Progenitor cell of endocrine pancreas (in vitro differentiated cells): ENCODE measurements around the gene CPNE2. TPM values are rescaled to one million over a fixed set of nuclear protein-coding genes. Genes with fewer than 3 reads are reported as not detected.
"Not testable (repeated sequence)": the region's sequence is repeated elsewhere in the genome, so short reads cannot be mapped to it uniquely, and the experiment has no call there.

Source experiments
- DNase-seq: peaks from one replicate; pipeline ENCODE4 v3.0.0; 2021; ENCODE audit warnings: low spot score; ENCODE audit not compliant: unreplicated experiment
- H3K27ac Mint-ChIP-seq: 2 replicates; pipeline ENCODE4 v1.8.0; 2021; ENCODE audit warnings: mild to moderate bottlenecking, moderate library complexity, mixed read lengths
- H3K27me3 Mint-ChIP-seq: 2 replicates; pipeline ENCODE4 v1.8.0; 2021; ENCODE audit warnings: mixed read lengths
- H3K36me3 Mint-ChIP-seq: 2 replicates; pipeline ENCODE4 v1.8.0; 2022; ENCODE audit warnings: mixed read lengths; ENCODE audit not compliant: insufficient read depth
- H3K4me1 Mint-ChIP-seq: 2 replicates; pipeline ENCODE4 v1.8.0; 2021; ENCODE audit warnings: low read depth, mixed read lengths
- H3K4me3 Mint-ChIP-seq: 2 replicates; pipeline ENCODE4 v1.8.0; 2021; ENCODE audit warnings: low read depth, mild to moderate bottlenecking, moderate library complexity, mixed read lengths
- H3K9me3 Mint-ChIP-seq: 2 replicates; pipeline ENCODE4 v1.8.0; 2021; ENCODE audit warnings: low read depth, mixed read lengths
- total RNA-seq: library from RNA; stranded (reverse); gene quantifications from 2 replicates; pipeline ENCODE4 v1.2.1, GENCODE V29; 2021
- TF ChIP-seq, protein P1 (sequence below): fragments of 200-600 bp; sonication (generic); IDR thresholded peaks from one replicate; pipeline ENCODE4 v1.5.0; 2021; ENCODE audit warnings: antibody characterized with exemption, mild to moderate bottlenecking; ENCODE audit not compliant: unreplicated experiment

Gene CPNE2
- total RNA-seq, 1 donor from 2014 or later = 6.7 TPM

DNA sequence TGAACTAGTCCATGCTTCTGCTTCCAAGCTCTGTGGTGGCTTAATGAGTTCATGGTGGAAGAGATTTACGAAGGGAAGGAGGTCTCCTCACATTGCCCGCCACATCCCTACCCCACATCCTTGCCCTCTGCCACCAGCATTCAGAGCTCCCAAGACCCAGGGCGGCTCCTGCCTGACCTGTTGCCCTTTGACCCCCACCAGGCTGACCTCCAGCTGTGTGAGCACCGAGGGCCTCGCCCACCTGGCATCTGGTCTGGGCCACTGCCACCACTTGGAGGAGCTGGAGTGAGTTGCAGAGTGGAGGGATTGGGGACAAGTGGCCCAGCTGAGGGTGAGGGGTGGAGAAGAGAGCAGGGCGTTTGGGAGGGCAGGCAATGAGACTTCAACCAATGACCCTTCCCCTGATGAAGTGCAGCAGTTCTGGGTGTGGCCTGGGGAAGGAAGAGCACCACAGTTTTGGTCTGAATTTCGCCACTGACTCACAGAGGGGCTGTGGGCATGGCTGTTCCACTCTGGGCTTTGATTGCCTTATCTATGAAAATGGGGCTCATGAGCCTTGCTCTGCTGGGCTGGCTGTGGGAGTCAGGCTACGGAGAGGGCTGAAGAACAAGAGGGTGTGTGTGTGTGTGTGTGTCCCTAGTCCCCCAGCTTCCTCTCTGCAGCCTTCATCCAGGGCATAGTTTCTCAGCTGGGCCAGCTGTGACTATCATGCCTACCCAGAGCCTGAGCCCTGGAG, 22.6 kb upstream of the CPNE2 start:
- Mint-ChIP-seq H3K9me3 (no peaks in the 10 kb centered on the region), H3K27ac (no peak overlapping the region), H3K27me3 (peaks cover 19% of the 10 kb centered on the region), H3K36me3 (no peaks in the 10 kb centered on the region), H3K4me1 (no peaks in the 10 kb centered on the region), H3K4me3 (no peak overlapping the region)
- no peak for DNase-seq
- TF ChIP-seq, protein P1, sequence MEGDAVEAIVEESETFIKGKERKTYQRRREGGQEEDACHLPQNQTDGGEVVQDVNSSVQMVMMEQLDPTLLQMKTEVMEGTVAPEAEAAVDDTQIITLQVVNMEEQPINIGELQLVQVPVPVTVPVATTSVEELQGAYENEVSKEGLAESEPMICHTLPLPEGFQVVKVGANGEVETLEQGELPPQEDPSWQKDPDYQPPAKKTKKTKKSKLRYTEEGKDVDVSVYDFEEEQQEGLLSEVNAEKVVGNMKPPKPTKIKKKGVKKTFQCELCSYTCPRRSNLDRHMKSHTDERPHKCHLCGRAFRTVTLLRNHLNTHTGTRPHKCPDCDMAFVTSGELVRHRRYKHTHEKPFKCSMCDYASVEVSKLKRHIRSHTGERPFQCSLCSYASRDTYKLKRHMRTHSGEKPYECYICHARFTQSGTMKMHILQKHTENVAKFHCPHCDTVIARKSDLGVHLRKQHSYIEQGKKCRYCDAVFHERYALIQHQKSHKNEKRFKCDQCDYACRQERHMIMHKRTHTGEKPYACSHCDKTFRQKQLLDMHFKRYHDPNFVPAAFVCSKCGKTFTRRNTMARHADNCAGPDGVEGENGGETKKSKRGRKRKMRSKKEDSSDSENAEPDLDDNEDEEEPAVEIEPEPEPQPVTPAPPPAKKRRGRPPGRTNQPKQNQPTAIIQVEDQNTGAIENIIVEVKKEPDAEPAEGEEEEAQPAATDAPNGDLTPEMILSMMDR = no peak

GRCh38 chr16:57070424-57070823, 22.0 kb upstream of the CPNE2 start:
- Mint-ChIP-seq H3K36me3 (no peaks in the 10 kb centered on the region), H3K4me1 (no peaks in the 10 kb centered on the region), H3K27ac (no peak overlapping the region), H3K27me3 (peaks cover 19% of the 10 kb centered on the region), H3K9me3 (no peaks in the 10 kb centered on the region), H3K4me3 (no peak overlapping the region)
- DNase-seq = no peak
- TF ChIP-seq, protein P1 = no peak

DNA sequence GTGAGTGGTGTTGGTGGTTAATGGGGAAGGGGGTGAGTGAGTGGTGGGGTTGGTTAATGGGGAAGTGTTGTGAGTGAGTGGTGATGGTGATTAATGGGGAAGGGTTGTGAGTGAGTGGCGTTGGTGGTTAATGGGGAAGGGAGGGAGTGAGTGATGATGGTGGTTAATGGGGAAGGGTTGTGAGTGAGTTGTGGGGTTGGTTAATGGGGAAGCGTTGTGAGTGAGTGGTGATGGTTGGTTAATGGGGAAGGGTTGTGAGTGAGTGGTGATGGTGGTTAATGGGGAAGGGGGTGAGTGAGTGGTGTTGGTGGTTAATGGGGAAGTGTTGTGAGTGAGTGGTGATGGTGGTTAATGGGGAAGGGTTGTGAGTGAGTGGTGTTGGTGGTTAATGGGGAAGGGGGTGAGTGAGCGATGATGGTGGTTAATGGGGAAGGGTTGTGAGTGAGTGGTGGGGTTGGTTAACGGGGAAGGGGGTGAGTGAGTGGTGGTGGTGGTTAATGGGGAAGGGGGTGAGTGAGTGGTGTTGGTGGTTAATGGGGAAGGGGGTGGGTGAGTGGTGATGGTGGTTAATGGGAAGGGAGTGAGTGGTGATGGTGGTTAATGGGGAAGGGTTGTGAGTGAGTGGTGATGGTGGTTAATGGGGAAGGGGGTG, 21.2 kb upstream of the CPNE2 start:
- not testable (repeated sequence) for H3K4me3 Mint-ChIP-seq, DNase-seq, H3K36me3 Mint-ChIP-seq, H3K27ac Mint-ChIP-seq, H3K4me1 Mint-ChIP-seq, H3K9me3 Mint-ChIP-seq
- peaks cover 19% of the 10 kb centered on the region for H3K27me3 Mint-ChIP-seq

DNA sequence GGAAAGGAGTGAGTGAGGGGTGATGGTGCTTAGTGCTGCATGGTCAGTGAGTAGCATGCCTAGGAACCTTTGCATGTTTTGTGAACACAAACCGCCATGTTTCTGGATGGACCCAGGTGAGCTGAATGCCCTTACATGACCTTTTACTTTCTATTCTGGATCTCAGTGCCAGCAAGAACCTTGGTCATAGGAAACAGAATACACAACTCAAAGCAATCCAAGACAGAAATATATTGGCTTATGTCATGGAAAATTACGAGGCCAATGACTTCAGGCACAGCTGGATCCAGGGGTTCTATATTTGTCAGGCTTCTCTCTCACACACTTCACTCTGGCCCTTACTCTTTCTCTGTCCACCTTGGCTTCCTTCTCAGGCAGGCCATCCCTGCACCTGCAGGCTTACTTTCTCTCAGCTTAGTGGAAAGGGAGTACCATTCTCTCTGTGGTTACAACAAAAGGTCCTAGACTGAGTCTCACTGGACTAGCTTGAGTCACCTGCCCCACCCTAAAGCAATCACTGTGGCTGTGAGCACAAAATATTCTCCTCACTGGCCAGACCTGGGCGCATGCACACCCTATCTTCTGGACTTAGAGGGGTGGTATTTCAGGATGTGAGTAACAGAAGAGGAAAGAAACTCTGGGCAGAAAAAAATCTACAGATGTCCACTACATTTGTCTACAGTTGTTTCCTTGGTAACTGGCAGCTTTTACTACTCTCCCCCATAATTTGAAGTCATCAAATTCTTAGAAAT, 20.4 kb upstream of the CPNE2 start:
- H3K27ac Mint-ChIP-seq = no peak overlapping the region
- no peaks in the 10 kb centered on the region for H3K9me3 Mint-ChIP-seq
- TF ChIP-seq, protein P1 = no peak
- no peaks in the 10 kb centered on the region for H3K36me3 Mint-ChIP-seq
- no peaks in the 10 kb centered on the region for H3K4me1 Mint-ChIP-seq
- no peak overlapping the region for H3K4me3 Mint-ChIP-seq
- DNase-seq = no peak
- H3K27me3 Mint-ChIP-seq = peaks cover 20% of the 10 kb centered on the region

DNA sequence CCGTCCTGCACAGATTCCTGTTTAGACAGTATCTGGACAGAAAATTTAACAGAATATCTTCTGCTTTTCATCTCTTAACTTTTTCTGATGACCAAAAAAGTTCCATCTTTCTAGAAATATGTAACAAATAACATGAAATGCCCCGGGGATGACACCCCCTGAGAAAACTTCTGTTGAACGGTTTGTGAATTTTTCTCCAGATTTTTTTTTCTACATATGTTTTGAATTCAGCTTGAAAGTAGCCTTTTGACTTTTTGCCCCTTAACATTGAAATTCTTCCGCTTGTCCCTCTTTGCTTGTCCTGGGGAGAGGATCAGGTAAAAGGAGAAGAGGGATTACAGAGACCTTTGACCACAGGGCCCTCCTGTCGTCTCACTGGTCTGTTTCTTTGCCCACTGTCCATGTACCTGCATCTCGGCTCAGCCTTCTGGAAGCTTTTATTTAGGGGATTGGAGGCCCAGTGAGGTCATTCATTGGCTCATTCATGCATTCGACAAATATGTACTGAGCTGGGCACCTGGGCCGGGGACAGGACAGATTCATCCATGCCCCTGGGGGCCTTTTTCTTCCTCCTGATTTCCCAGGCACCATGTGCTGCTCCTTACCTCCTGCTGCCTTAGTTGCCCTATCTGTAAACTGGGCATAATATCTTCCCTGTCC, 19.6 kb upstream of the CPNE2 start:
- Mint-ChIP-seq H3K27ac (no peak overlapping the region), H3K36me3 (no peaks in the 10 kb centered on the region), H3K9me3 (no peaks in the 10 kb centered on the region), H3K27me3 (peaks cover 17% of the 10 kb centered on the region), H3K4me3 (no peak overlapping the region), H3K4me1 (no peaks in the 10 kb centered on the region)
- TF ChIP-seq, protein P1 = no peak
- no peak for DNase-seq
